HG02798 (cell line): ENCODE results near the gene ILRUN.
A peak's percentile ranks its signal among the peaks of the same experiment; 100 is the strongest.
"Not testable (repeated sequence)": the region's sequence is repeated elsewhere in the genome, so short reads cannot be mapped to it uniquely, and the experiment has no call there.

Experiments used
- ATAC-seq: cut with Tn5 transposase; IDR thresholded peaks from one replicate; pipeline ENCODE4 v1.9.1; 2021; ENCODE audit warnings: mild to moderate bottlenecking; ENCODE audit not compliant: unreplicated experiment, poor library complexity

The ILRUN gene

DNA sequence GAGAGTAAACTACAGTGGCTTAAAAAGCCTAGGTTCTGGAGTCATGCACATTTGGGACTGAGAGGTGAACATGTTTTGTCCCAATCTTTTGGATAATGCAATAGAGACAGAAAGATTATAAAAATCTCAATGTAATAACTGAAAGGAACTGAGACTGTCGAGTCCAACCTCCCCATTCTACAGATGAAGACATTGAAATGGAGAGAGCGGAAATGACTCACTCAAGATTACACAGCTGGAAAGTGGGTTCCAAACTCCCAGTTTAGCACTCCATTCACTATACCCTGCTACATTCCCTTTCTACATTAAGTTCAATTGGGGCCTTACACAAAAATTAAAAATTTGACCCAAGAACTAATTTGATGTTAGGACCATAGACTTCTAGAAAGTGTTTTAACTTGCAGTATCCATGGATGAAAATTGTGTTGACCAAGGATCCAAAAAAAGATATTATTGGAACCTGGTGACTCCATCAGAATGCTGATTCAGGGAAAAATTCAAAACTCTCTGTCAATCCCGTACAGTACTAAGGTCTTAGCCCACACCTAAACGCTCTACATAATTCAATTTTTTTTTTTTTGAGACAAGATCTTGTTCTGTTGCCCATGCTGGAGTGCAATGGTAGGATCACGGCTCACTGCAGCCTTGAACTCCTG lies 1.5 kb upstream of the ILRUN start:
- no peak for ATAC-seq

DNA sequence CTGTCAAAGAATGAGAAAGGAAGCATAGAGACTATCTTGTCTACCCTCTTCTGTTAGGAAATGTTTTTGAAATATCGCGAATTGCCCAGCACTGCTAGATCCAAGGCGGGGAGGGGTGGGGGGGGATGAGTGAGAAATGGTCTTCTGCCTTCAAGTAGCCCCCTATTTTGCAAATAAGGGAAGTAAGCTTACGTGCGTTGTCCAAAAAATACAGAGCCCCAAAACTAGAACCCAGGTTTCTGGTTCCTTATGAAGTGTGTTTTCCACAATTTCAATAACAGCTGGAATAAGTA lies 923 bp upstream of the ILRUN start:
- ATAC-seq: no peak

DNA sequence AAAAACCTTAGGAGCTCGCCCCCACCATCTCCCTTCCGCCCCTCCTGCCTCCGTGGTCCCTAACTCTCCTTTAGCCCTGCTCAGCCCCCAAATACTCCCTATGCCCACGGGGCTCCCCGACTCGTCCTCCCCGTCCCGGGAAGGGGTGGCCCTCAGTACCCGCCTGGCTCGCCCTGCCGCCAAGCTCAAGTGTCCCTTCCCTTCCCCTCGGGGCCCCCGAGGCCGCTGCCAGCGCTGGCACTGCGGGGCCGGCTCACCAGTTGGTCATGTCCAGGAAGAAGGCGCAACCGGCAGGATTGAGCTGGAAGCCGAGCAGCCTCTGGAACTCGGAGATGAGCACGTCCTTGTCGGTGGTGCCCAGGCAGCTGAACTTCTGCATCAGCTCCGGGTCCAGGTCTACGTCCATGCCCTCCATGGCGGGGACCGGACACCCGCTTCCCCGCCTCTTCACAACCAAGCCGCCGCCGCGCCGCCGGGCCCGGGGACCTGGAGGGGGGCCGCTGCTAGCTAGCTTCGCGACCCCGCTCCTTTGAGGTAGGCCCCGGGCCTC lies 303 bp downstream of the ILRUN start:
- peak; percentile 33 for ATAC-seq

DNA sequence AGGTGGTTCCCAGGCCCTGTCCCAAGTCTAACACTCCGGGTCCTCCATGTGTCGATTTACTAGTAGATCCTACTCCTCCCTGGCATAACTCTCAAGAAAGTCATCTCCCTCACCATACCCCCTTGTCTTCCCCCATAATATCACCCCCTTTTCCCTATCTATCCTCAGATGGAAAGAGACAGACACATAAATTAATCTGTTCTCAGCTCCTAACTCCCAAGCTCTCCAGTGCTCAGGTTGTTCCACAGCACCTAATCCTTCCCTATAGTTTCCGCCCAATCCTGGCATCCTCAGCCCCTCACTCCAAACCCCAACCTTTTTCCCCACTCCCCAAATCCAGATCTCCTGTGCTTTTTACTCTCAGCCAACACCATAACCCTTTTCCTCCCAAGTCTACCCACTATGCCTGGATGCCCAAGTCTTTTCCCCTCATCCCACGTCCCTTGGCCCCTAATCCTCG lies 808 bp downstream of the ILRUN start:
- ATAC-seq: no peak

DNA sequence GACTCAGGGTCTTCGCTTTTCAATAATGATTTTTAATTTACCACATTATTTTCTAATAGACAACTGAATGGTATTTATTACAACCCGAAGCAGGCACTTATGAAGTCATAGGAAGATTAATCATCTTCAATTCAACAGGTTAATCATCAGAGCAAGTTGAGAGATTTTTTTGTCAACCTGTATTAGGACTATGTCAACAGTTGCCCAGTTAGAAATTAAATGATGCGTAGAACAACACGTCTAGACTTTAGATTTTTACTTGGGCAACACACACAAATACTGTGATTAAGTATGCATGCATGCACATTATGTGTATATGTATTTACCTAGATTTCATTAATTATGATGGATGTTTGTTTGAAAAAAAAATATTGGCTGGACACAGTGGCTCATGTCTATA lies 4.3 kb downstream of the ILRUN start:
- ATAC-seq: no peak

DNA sequence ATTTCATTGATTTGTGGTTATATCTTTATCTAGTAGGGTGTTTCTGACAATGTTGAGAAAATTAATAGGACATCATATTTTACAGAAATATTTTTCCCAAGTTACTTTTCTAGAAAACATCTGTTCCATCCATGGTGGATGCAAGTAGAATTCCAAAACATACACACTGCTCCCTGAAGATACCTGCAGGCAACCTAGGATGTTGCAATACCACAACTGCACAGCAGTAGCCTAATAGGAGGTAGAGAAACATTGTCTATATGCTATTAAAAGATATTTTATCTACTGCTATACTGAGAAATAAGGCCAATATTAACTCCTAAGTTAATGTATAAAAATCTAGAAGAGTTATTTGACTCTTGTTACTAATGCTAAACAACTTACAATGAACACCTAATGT lies 6.8 kb downstream of the ILRUN start:
- ATAC-seq: no peak

DNA sequence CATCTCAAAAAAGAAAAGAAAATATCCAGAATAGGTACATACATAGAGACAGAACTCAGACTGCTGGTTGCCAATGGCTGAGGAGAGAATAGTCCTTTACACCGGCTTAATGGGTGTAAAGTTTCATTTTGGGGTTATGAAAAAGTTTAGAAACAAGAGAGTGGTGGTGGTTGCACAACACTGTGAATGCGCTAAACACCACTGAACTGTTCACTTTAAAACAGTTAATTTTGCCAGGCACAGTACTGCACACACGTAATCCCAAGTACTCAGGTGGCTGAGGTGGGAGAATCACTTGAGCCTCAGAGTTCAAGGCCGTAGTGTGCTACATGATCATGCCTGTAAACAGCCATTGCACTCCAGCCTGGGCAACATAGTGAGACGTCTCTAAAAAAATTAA lies 7.6 kb downstream of the ILRUN start:
- no peak for ATAC-seq

DNA sequence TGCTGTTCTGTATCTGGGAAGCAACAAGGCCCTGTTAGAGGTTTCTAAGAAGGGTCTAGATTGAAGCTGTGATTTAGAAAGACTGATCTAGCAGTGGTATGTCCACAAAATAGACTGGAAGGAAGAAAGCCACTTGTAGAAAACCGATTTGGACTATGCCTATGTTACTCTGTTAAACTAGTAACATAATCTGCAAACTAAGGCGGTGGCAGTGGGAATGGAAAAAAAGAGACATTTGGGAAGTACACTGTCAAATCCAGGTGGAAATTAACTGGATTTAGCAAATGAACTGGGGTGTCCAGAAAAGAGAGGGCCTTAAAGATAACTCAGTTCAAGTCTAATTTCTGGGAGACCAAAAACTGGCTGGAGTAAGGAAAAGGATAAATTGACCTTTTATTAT lies 11.6 kb downstream of the ILRUN start:
- no peak for ATAC-seq

DNA sequence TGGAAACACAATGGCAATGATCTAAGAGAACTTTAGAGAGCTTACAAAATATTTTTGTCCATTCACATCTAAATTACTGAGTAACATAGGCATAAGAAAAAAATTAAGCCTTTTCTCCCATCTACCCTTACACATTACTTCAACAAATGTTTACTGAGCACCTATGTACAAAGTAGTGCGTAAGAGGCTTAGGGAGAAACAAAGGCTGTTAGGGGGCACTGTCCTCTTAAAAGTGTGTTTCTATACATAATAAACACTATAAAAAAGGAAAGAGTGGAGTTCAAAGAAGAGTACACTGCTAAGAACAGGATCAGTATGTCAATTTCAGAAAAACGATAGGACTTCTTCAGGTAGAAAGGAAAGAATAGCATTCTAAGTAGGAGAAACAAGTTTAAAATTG lies 12.2 kb downstream of the ILRUN start:
- no peak for ATAC-seq

DNA sequence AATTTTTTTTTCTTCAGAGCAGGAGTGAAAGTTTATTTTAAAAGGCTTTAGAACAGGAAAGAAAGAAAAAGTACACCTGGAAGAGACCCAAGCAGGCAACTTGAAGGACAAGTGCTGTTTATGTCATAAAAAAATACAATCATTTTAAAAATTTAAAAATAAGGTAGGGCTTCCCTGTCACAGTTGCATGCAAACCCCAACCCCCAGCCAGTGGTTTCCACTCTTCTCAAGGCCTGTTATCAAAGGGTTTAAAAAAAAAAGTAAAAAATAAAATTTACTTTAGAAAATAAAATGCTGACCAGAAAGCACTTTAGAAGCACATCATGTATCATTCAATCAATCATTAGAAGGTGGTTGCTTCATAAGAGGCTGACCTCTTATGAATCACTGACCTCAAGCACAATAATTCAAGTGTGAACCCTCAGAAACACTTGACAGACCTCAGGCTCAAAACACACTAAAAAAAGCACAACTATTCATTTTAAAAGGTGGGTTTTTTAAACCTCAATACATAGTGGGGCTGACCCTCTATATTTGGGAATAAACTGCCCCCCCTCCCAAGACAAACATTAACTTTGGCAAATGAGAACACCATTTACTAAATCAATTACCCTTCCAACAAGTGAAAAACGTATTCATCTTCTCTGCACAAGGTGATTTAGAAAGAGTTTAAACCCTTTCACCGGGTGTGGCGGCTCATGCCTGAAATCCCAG lies 15.6 kb downstream of the ILRUN start:
- no peak for ATAC-seq

DNA sequence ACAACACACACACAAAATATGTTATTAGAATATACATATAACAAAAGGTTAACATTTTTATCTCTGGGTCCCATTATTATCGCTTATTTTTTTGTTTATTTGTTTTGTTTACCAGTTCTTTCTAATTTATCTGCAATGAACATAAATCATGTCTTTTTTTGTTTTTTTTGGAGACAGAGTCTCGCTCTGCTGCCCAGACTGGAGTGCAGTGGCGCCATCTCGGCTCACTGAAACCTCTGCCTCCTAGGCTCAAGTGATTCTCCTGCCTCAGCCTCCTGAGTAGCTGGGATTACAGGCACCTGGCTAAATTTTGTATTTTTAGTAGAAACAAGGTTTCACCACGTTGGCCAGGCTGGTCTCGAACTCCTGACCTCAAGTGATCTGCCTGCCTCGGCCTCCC lies 16.3 kb downstream of the ILRUN start:
- ATAC-seq: not testable (repeated sequence)

DNA sequence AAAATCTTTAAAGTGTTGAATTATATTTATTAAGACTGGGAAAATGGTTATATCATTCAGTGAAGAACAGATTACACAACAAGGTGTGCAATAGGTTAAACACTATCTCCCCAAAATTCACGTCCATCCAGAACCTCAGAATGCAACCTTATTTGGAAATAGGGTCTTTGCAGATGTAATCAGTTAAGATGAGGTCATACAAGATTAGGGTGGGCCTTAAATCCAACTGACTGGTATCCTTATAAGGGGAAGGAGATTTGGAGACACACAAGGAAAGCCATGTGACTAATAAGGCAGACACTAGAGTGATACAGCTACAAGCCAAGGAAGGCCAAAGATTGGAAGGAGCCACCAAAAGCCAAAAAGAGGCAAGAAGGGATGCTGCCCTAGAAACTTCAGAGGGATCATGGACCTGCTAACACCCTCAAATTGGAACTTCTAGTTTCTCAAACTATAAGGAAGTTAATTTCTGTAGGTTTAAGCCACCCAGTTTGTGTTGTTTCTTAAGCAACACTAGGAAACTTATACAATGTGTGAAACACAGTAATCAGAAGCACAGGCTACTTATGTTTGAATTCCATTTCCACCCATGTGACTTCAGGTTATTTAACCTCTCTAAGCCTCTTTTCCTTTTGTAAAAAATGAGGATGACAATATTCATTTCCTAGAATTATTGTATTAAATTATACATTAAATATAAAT lies 16.9 kb downstream of the ILRUN start:
- ATAC-seq: no peak

DNA sequence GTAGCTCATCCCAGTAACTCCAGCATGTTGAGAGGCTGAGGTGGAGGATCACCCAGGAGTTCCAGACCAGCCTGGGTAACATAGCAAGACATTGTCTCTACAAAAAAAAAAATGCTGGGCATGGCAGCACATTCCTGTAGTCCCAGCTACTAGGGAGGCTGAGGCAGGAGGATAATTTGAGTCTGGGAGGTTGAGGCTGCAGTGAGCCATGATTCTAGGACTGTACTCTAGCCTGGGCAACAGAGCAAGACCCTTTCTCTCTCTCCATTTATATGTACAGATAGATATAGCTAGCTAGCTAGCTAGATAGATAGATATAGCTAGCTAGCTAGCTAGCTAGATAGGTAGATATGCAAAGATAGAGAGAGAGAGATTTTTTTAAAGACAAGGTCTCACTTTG lies 20.4 kb downstream of the ILRUN start:
- ATAC-seq: no peak

DNA sequence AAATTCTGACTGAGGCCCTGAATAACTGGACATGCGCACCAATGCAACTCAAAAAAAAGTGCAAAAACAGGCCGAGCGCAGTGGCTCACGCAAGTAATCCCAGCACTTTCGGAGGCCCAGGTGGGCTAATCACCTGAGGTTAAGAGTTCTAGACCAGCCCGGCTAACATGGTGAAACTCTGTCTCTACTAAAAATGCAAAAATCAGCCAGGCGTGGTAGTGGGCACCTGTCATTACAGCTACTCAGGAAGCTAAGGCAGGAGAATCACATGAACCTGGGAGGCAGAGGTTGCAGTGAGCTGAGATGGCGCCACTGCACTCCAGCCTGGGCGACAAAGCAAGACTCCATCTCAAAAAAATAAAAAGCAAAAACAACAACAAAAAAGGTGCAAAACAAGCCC lies 21.6 kb downstream of the ILRUN start:
- not testable (repeated sequence) for ATAC-seq

DNA sequence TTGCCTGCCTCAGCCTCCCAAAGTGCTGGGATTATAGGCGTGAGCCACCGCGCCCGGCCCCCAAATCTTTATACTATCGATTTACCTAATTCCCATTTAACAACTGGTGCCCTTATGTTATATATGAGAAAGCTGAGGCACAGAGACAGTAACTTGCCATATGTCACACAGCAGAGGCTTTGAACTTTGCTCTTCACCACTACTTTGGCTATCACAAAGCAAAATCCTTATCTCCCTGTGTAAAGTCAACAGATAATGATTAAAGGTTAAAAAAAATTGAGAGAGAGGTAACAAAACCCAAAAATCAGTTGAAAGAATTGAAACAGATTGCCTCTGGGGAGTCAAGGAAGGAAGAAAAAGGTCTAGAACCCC lies 22.3 kb downstream of the ILRUN start:
- no peak for ATAC-seq

DNA sequence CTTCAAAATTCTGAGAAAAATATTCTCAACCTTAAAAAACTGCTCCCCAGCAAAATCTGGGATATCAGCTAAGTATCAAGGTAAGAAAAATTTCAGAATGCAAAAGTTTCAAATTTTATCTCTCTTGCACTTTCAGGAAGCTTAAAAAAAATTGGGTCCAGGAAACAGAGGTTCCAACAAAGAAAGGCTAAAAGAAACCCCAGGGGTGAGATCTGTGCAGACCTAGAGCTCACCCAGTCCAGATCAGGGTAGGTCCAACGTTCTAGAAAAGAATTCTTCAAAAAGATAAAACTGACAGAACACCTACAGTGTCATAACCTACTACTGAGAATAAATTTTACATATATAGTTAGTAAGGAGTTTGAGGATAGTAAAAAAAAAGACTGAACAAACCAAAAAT lies 23.5 kb downstream of the ILRUN start:
- ATAC-seq: no peak

DNA sequence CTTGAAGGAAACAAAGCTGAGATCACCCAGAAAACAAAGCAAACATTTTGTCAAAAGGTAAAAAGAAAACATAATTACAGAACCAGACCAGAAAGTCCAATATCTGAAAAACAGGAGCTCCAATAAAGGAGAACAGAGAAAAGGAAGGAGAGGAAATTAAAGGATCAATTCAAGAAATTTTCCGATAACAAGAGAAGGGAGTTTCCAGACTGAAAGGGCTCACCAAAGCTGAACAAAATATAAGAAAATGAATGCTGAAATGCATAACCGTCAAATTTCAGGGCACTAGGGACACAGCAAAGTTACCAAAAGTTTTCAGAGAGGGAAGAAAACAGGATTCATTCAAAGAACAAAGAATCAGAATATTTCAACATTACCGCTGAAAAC lies 23.9 kb downstream of the ILRUN start:
- ATAC-seq: no peak

DNA sequence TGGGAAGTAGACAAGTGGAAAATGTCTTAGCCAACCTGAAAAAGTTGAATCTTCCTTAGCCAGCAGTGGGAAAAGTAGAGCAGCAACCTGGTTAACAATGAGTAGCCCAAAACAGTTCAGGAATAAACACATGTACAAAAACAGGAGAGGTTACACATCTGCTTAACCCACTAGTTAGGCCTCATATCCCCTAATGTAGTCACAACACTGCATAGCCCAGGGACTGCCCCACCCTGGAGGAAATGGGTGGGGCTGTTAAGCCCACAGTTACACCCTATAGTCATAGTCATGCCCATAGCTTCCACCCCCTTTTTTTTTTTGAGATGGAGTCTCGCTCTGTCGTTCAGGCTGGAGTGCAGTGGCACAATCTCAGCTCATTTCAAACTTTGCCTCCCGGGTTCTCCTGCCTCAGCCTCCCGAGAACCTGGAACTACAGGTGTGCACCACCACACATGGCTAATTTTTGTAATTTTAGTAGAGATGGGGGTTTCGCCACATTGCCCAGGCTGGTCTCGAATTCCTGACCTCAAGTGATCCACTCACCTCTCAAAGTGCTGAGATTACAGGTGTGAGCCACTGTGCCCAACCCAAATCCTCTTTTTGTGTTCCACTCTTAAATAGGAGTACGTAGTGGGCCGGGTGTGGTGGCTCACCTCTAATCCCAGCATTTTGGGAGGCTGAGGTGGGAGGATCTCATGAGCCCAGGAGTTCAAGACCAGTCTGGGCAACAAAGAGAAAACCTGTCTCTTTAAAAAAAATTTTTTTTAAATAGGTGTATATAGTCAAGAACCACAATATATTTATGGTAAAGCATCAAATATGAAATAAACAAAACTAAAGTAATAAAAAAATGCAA lies 24.5 kb downstream of the ILRUN start:
- ATAC-seq: peak; percentile 84

DNA sequence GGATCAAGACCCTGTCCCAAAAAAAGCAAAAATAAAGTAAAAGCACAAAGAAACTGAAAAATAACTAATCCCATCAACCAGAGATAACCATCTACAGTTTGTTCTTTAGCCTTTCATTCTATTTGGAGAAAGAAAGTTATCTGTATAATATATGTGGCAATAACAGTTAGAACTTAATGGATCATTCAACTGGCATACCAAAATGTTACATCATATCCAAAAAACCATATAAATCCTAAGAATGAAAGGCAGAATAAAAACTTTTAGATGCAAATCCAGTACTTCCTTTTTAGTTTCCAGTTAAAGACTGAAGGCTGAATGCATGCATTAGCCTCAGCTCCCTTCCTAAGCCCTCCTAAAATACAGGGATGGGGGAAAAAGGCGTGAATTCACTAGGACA lies 25.2 kb downstream of the ILRUN start:
- no peak for ATAC-seq

DNA sequence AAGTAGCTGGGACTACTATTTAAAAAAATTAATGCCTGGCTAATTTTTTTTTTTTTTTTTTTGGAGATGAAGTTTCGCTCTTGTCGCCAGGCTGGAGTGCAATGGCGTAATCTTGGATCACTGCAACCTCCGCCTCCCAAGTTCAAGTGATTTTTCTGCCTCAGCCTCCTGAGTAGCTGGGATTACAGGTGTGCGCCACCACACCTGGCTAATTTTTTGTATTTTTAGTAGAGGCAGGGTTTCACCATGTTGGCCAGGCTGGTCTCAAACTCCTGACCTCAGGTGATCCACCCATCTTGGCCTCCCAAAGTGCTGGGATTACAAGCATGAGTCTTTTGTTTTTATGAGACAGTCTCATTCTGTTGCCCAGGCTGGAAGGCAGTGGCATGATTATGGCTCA lies 27.8 kb downstream of the ILRUN start:
- not testable (repeated sequence) for ATAC-seq
